Stimulated activated CD4-positive, alpha-beta T cell treated with anti-CD3 and anti-CD28 coated beads, Interleukin-12 subunit alpha, Interleukin-12 subunit beta, amount 100 ng/mL, for 24 hours (primary cell): ENCODE measurements around the gene EIPR1.
"Not testable (repeated sequence)": the region's sequence is repeated elsewhere in the genome, so short reads cannot be mapped to it uniquely, and the experiment has no call there.

Experiments
- DNase-seq, 2 experiments: peaks; one replicate each; pipeline ENCODE4 v3.0.0-alpha.2; 2020; ENCODE audit warnings: low read depth in 2 of 2

The EIPR1 gene

DNA sequence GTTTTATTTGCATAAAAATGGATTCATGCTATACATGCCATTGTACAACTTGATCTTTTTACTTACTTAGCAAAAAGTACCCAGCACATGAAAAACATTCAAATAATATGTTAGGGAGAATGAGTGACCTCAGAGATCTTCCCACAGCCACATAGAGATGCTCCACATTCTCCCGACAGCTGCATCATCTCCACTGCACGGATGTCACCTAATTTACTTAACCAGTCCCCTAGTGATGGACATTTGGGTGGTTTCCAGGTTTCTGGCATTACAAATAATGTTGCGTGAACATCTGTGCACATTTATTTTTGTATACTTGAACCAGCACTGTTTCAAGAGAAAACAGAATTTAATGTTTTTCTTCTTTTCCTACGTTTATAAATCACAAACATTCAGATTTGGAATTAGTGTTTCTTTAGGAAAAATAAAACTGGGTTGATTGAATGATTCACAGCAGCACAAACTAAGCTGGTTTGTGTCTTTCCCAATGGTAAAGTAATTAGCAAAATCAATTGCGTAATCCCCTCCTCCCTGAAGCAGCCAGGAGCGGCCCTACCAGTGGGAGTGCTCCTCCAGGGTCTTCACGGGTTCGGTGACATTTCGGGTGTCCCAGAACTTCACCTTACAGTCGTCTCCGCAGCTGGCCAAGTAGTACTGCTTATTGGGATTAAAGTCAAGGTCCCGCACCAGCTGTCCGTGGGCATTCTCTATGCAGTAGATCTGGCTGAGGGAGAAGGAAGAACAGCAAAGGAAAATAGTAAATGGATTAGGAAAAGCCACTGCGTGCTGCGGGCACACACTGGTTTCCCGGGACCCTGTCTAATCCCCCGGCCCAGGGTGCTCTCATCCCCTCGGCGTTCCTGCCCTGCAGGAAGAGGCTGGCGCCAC lies 183.9 kb downstream of the EIPR1 start:
- no peak for DNase-seq

DNA sequence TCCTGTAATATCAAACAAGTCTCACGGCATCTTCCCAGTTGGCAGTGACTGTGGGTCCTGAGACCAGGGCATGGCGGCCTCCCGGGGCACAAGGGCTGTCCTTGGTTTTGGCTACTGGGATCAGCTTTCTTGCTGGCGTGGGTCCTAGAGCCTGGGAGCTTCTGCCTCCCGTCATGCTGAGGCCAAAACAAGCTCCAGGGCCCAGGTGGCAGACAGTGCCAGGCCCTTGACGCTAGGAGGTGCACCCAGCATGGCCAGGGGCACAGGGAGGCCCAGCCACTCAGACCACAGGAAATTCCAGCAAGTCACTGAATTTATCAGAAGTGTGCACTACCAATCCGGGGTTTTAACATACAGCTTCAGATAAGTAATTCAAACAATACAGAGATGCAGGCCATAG lies 184.7 kb downstream of the EIPR1 start:
- no peak for DNase-seq

DNA sequence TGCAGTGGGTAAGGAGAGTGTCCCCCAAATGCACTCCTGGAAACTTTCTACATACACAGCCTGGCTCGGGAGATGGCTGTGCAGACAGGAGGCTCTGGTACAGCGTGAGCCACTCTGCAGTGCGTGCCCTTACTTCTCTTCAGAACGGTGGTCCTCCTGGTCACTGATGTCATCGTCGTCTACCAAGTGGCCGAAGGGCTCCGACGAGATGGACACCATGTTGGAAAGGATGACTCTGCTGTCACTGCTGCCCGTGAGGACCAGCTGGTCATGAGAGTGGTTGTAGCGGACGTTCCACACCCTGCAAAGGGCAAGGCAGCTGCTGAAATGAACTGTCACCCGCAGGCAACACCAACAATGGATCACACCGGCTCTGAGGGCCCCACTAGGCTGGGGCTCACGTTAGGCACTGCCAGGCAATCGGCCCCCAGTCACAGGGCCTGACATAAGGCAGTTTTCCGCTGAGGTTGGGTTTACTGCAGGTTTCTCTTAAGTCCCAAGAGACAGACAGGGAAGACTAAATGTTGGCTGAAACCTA lies 185.3 kb downstream of the EIPR1 start:
- no peak for DNase-seq

DNA sequence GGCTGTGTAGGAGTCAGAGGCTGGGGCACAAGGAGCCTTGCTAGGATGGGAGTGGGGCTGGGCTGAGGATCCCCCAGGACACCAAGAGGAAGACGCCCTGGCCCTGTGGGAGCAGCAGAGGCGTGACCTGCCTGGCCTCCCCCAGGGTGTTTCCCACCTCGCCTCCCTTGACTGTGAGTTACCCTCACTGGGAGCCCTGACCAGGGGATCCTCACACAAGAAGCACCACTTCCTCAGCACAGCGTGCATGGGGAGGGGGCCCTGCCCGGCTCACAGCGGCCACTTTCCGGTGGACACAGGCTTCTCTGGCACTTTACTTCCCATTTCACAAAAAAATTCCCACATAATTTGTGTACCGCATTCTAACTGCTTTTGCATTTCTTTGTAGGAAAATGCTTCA lies 187.7 kb downstream of the EIPR1 start:
- DNase-seq, result no peak

DNA sequence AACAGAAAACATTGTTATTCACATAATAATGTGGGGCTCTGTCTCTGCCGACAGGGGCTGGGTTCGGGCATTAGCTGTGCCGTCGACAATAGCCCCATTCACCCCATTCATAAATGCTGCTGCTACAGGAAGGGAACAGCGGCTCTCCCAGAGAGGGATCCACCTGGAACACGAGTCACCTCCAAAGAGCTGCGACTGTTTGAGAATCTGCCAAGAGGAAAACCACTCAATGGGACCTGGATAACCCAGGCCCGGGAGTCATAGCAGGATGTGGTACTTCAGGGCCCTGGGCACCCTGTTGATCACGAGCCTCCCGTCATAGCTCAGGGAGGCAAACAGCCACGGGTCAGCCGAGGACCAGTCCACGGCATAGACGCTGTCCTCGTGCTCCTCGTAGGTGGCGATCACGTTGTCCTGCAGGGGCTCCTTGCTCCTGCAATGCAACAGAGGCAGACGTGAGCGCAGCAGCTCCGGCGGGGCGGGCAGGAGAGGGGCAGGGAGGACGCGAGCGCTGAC lies 188.5 kb downstream of the EIPR1 start:
- DNase-seq, result no peak

DNA sequence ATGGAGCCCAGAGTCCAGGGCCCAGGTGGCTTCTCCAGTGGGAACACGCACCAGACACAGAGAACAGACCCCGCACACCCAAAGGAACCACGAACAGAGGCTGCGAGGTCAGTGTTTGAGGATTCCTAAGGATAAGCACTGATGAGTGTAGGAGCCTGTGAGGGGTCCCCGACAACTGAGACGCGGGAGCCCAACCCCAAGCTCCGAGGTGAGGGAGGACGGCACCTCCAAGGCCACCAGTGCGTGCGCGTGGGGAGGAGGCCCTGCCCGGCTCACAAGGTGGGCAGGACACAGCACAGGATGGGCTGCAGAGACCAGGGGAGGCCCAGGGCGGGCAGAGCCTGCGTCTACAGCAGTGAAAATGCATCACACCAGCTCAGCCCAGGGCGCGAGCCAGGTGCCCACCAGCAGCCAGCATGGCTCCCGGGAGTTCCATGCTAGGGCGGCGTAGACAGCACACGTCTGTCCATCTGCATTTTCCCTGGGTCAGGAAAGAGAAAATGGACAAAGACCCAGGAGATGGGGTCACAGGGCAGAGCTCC lies 189.1 kb downstream of the EIPR1 start:
- no peak for DNase-seq

DNA sequence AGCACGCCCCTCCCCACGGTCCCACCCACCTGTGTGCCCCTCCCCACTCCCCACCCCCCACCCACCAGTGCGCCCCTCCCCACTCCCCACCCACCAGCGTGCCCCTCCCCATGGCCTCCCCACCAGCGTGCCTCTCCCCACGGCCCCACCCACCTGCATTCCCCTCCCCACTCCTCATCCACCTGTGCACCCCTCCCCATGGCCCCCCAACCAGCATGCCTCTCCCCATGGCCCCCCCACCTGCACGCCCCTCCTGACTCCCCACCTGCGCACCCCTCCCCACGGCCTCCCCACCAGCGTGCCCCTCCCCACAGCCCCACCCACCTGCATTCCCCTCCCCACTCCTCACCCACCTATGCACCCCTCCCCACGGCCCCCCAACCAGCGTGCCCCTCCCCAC lies 190.2 kb downstream of the EIPR1 start:
- no peak for DNase-seq

DNA sequence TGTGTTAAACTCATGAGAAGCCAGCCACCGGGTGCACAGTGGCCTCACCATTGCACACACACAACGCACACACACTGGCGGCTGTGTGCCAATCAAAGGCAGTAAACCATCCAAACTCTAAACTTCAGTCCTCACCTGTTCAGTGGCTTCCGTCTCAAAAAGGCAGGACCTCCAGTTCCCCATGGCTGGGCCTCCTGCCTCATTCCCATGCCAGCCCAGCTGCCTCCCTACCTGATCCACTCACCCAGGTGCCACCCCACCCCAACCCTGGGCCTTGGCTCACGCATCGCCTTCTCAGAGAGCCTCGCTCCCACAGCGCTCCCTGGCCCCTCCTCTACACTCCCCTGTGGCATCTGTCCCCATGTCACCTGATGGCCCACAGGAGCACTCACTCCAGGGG lies 190.9 kb downstream of the EIPR1 start:
- no peak for DNase-seq

DNA sequence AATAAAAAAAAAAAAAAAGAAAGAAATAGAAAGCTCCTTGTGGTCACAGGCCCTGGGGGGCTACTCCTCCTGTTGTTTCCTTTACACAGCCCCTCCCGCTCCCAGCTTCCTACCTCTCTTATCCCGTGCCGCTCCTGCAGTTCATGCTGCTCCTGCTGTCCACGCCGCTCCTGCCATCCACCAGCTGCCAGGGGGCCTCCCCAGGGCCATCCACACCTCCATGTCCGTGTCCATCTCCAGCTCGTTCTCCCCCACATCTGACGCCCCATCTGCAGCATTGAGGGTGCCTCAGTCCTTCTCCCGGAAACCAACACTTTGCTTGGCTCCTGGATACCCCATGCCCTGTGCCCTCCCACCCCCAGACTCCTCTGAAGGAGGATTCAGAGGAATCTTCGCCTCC lies 191.7 kb downstream of the EIPR1 start:
- DNase-seq, result no peak

DNA sequence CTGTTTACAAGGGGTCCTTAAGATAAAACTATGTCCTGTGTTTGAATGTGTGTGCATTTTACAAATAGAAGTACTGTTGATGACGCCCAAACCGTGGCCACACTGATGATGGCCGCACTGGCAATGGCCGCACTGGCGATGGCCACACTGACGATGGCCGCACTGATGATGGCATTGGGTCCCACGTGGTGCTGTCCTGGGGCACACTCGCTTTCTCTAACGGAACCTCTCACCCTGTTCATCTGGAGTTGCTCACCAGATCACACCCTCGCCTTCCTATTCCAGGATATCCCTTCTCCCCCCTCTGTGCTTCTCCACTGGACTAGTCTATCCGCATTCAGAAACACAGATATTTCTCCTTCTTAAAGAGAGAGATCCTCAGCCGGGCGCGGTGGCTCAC lies 192.4 kb downstream of the EIPR1 start:
- no peak for DNase-seq

DNA sequence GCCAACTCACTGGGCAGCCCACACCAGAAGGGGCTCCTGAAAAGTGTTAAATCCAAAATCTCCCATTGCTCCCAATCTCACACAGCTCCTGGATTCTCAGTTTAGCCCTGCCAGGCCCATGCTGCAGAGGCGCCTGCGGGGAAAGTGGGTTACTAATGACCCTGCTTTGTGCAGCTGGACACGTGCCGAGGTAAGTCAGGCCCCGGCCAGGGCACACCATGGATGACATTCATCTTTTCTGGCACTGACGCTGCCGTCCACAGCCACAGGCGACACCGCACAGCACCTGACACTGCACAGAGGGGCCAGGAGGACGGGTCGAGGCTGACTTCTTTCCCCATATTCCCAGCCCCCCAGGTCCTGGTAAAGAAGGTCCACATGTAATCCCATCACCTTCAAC lies 193.5 kb downstream of the EIPR1 start:
- no peak for DNase-seq

DNA sequence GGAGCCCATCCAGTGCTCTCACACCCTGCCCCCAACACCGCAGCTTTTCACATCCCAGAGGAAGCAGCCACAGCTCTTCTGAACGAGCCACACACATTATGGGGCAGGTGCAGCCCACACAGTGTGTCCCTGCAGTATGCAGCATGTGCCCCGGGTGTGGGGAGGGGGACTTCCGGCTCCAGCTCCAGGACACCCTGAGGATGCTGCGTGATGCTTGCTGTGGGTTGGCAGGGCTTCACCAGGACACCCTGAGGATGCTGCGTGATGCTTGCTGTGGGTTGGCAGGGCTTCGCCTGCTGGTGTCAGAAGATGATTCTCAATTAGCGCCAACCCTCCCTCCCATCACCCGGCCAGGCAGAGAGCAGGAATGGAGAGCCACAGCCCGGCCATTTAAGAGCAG lies 193.9 kb downstream of the EIPR1 start:
- no peak for DNase-seq

DNA sequence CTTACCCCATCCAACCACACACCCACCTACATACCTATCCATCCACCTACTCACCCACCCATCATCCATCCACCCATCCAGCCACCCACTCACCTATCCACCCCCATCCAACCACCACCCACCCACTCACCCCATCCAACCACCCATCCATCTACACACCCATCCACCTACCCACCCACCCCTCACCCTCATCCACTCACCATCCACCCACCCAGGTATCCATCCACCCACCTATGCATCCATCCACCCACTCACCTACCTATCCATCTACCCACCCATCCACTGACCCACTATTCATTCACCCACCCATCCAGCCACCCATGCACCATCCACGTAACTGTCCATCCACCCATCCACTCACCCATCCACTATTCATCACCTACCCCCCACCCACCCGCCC lies 194.8 kb downstream of the EIPR1 start:
- no peak for DNase-seq

DNA sequence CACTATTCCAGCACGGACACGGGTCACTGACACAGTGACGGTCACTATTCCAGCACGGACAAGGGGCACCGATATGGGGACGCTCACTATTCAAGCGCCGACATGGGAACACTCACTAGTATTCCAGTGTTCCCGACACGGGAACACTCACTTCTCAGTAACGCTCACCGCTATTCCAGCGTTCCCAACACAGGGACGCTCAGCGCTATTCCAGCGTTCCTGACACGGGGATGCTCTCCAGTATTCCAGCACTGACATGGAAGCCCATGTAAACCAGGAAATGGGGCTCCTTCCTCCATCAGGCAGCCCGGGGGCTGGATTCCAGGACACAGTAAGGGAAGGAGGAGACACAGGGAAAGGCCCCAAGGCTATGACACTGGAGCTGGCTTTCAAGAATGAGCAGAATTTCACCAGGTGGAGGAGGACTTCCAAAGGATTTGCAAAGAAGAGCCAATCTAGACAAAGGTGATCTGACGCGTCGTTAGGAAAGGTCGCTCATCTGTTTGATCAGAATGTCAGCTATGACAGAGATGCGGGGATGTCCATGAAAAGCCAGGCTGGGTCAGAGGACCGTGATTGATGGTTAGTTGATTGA lies 196.1 kb downstream of the EIPR1 start:
- DNase-seq, result no peak

DNA sequence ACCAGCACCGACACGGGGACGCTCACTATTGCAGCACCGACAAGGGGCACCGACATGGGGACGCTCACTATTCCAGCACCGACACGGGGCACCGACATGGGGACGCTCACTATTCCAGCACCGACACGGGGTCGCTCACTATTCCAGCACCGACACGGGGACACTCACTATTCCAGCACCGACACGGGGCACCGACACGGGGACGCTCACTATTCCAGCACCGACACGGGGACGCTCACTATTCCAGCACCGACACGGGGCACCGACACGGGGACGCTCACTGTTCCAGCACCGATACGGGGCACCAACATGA lies 196.8 kb downstream of the EIPR1 start:
- DNase-seq, result not testable (repeated sequence)

DNA sequence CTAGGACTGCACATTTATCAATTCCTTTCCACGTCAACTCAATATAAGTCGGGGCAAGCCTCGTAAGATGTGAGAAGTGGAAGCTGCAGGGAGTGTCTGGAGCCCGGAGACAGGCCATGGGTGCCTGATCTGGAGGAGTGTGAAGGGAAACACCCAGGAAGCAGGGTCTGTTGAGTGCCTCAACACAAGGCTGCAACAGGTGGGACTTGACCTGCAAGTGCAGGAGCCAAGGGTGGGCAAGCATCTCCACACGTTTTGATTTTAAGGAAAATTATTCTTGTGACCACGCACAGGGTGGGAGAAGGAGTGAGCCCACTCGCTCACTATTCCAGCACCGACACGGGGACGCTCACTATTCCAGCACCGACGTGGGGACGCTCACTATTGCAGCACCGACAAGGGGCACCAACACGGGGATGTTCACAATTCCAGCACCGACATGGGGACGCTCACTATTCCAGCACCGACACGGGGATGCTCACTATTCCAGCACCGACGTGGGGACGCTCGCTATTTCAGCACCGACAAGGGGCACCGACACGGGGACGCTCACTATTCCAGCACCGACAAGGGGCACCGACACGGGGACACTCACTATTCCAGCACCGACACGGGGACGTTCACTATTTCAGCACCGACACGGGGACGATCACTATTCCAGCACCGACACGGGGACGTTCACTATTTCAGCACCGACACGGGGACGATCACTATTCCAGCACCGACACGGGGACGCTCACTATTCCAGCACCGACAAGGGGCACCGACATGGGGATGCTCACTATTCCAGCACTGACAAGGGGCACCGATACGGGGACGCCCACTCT lies 197.3 kb downstream of the EIPR1 start:
- no peak for DNase-seq

DNA sequence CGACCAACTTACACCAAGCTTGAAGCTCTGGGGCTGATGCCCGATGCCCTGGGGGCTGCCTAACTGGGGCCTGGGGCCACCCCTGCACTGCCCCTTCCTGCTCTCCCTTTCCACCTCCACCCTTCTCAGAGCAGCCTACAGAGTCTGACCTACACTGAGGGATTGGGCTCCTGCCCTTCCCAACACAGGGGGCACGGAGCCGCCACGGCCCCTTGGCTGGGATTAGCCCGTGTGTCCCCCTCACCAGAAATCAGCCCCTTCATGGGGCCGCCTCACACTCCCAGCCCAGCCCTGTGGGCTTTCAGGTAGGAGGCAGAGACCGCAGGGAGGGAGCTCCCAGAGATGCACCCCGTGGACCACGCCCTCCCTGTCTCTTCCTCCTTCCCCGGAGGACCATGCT lies 198.0 kb downstream of the EIPR1 start:
- no peak for DNase-seq

DNA sequence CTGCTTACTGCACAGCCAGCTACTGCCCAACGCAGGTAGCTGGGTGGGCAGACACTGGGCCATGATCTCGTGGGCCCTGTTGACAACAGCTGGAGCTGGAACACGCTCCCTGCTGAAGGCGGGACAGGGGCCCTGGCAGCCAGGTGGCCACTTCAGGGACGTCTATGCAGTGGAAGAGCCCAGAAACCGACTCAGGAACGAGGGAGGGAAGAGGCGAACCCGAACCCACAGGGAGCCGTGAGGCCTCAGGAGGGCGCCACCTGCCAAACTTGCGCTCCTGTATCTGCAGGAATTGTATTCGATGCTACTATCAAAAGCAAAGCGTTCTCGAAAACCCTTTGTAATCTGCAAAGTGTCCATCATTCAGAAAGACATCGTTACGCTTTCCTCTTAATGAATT lies 198.4 kb downstream of the EIPR1 start:
- peak in 1 of 2 experiments; percentile 13 for DNase-seq

DNA sequence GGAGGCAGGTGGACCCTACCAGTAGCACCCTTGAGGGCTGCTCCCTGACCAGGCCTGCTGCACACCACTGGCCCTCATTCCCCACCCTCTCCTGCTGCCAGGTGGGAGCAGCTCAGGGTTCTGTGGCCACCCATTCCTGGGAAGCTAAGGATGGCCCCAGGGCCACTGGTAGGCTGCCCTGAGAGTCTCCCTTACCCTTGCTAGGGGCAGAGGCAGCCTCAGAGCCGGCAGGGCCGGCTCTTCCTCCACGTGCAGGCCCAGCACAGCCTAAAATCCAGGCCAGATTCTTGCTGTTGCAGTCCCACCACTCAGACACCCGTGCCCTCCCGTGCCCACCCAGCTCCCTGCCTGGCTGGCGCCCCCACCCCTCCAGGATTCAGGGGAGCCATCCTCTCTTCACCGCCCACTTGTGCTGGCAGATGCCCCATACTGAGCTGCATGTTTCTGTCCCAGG lies 199.0 kb downstream of the EIPR1 start:
- no peak for DNase-seq

DNA sequence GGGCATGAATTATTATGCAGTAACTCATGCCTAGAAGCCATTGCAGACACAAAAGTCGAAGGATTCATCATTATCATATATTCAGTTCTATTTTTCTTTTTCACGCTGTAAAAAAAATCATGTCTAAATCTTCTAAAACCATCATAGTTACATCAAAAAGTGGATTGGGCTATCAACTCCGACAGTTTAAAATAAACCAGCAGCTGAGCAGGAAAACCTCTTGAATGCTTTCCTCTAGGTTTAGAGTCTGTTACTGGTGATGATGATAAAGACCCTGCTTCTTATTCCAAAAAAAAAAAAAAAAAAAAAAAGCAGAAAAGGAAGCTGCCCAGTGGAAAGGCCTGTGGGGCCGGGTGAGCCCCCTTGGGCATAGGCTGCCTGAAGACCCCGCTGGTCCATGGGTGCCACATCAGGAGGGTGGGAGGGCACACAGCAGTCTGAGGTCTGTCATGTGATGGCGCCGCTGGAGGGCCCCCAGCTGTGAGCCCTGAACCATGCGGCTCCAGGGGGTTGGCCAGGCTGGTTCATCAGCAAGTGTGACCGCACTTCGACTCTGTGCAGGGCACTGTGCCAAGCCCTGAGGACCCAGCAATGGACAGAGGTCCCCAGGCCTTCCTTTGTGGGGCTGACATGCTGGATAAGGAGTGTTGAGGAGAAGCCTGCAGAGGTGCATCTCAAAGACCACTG lies 199.6 kb downstream of the EIPR1 start:
- DNase-seq, result no peak

DNA sequence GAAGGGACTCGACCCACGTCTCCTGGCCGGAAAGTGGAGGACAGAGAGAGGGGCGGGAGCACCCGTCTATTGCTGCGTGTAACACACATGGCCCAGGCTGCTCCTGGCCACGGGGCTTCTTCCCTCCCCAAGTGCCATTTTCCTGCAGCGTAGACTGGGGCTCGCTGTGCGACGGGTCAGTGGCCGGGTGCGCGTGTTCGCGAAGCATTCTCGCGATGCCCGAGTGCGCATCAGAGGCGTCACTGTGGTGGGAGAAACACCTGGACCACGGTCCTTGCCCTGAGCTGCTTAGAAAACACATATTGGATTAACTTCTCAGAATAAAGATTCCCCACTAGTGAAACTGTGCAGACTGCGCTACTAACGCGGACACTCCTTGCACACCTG lies 200.8 kb downstream of the EIPR1 start:
- DNase-seq, result no peak
